ENCODE data around the gene LSM10. TPM values are rescaled to one million over a fixed set of nuclear protein-coding genes. Genes with fewer than 3 reads are reported as not detected.

Gene LSM10
- total RNA-seq, 2 donors from 2014 or later: 36.8 to 72.7 TPM

- no peak for TF ChIP-seq POLR2AphosphoS5 (IDR thresholded peaks at IDR 0.05)
- no peak for TF ChIP-seq CTCF (IDR thresholded peaks at IDR 0.05)
- TF ChIP-seq POLR2A (IDR thresholded peaks at IDR 0.05): no peak
- intact Hi-C loops (cut with DNase I): no loop called here
- no peak overlapping the region for H3K4me3 ChIP-seq
These were observed 4.1 kb upstream of the LSM10 start for GRCh38 chr1:36401602-36402503.

GRCh38 chr1:36400825-36401601 lies 3.3 kb upstream of the LSM10 start:
- H3K27ac ChIP-seq: no peak overlapping the region
- no peaks in the 10 kb centered on the region for H3K36me3 ChIP-seq
- no peaks in the 10 kb centered on the region for H3K4me1 ChIP-seq (replicated peaks)
- no peaks in the 10 kb centered on the region for H3K27me3 ChIP-seq (replicated peaks; ENCODE audit: insufficient read depth)
- no peak for TF ChIP-seq CTCF (IDR thresholded peaks at IDR 0.05)
- no peak for TF ChIP-seq POLR2AphosphoS5 (IDR thresholded peaks at IDR 0.05)
- TF ChIP-seq POLR2A (IDR thresholded peaks at IDR 0.05): no peak
- 90% methylated on average over 17 of the region's 22 CpGs for WGBS
- DNase-seq (ENCODE audit: low spot score): no peak
- H3K9me3 ChIP-seq: no peaks in the 10 kb centered on the region
- intact Hi-C loops (cut with DNase I): no loop called here
- H3K4me3 ChIP-seq: no peak overlapping the region

More at GRCh38 chr1:36401602-36402503, 4.1 kb upstream of the LSM10 start:
- DNase-seq (ENCODE audit: low spot score): no peak
- Histone ChIP-seq H3K4me1 (replicated peaks) (no peaks in the 10 kb centered on the region), H3K36me3 (no peaks in the 10 kb centered on the region), H3K27ac (no peak overlapping the region), H3K27me3 (replicated peaks; ENCODE audit: insufficient read depth) (no peaks in the 10 kb centered on the region), H3K9me3 (no peaks in the 10 kb centered on the region)
- WGBS: 97% methylated on average over 11 of the region's 12 CpGs

- Histone ChIP-seq H3K9me3 (no peaks in the 10 kb centered on the region), H3K27me3 (replicated peaks; ENCODE audit: insufficient read depth) (no peaks in the 10 kb centered on the region), H3K4me1 (replicated peaks) (no peaks in the 10 kb centered on the region), H3K4me3 (no peak overlapping the region), H3K36me3 (no peaks in the 10 kb centered on the region), H3K27ac (no peak overlapping the region)
- intact Hi-C loops (cut with DNase I): no loop called here
- DNase-seq (ENCODE audit: low spot score): no peak
- WGBS: 91% methylated on average over 10 of the region's 10 CpGs
- TF ChIP-seq POLR2AphosphoS5 (IDR thresholded peaks at IDR 0.05) (no peak), POLR2A (IDR thresholded peaks at IDR 0.05) (no peak), CTCF (IDR thresholded peaks at IDR 0.05) (no peak)
These were observed 2.8 kb upstream of the LSM10 start for GRCh38 chr1:36400514-36400824.

GRCh38 chr1:36398370-36398977 lies 766 bp upstream of the LSM10 start:
- H3K4me3 ChIP-seq: peak overlapping the region in 1 of 2 donors; percentile 58
- peaks cover 3 to 5% of the 10 kb centered on the region in 2 donors for H3K36me3 ChIP-seq
- H3K4me1 ChIP-seq (replicated peaks): no peaks in the 10 kb centered on the region
- peak overlapping the region; percentile 84 to 90 for H3K27ac ChIP-seq
- intact Hi-C loops (cut with DNase I): no loop called here
- no peaks in the 10 kb centered on the region for H3K27me3 ChIP-seq (replicated peaks; ENCODE audit: insufficient read depth)
- TF ChIP-seq POLR2AphosphoS5 (IDR thresholded peaks at IDR 0.05): no peak
- TF ChIP-seq POLR2A (IDR thresholded peaks at IDR 0.05): no peak
- no peak for TF ChIP-seq CTCF (IDR thresholded peaks at IDR 0.05)
- no peak for DNase-seq (ENCODE audit: low spot score)
- H3K9me3 ChIP-seq: no peaks in the 10 kb centered on the region
- WGBS: 82% methylated on average over 7 of the region's 7 CpGs
